ENCODE measurements around the gene CSMD2. TPM values are rescaled to one million over a fixed set of nuclear protein-coding genes. Genes with fewer than 3 reads are reported as not detected.

CSMD2 gene
- polyA plus RNA-seq, 1 experiment: 2.3 TPM

GRCh38 chr1:33740040-33740744 is 424.8 kb downstream of the CSMD2 start:
- POLR2A ChIA-PET: no interaction called here
- CTCF ChIA-PET: no interaction called here
- no peak overlapping the region for H3K27ac ChIP-seq (ENCODE audit: low read depth, low read length)

GRCh38 chr1:33738976-33739375 is 426.1 kb downstream of the CSMD2 start:
- ChIA-PET POLR2A (no interaction called here), CTCF (interaction anchor here (2.4 kb wide), 1 partner anchor 424 kb away, joined by 6 read pairs; no protein-coding TSS in a partner anchor)
- H3K4me3 ChIP-seq (ENCODE audit: low read depth, low read length): no peak overlapping the region
- no peak for DNase-seq (ENCODE audit: low read depth, low spot score)
- no peak for TF ChIP-seq CTCF (IDR thresholded peaks at IDR 0.05; ENCODE audit: low read depth, low read length)
- H3K27ac ChIP-seq (ENCODE audit: low read depth, low read length): no peak overlapping the region
- no peaks in the 10 kb centered on the region for H3K9me3 ChIP-seq (ENCODE audit: control insufficient read depth, insufficient read depth, low read length)
- no peaks in the 10 kb centered on the region for H3K27me3 ChIP-seq (ENCODE audit: control insufficient read depth, insufficient read depth, low read length)

More at GRCh38 chr1:33740040-33740744, 424.8 kb downstream of the CSMD2 start:
- H3K9me3 ChIP-seq (ENCODE audit: control insufficient read depth, insufficient read depth, low read length): no peaks in the 10 kb centered on the region
- peak; percentile 16; the same call in 1 of the 2 replicates for TF ChIP-seq CTCF (IDR thresholded peaks at IDR 0.05; ENCODE audit: low read depth, low read length)
- DNase-seq (ENCODE audit: low read depth, low spot score): no peak
- no peaks in the 10 kb centered on the region for H3K27me3 ChIP-seq (ENCODE audit: control insufficient read depth, insufficient read depth, low read length)
- H3K4me3 ChIP-seq (ENCODE audit: low read depth, low read length): no peak overlapping the region

- Histone ChIP-seq H3K27ac (ENCODE audit: low read depth, low read length) (no peak overlapping the region), H3K9me3 (ENCODE audit: control insufficient read depth, insufficient read depth, low read length) (no peaks in the 10 kb centered on the region), H3K27me3 (ENCODE audit: control insufficient read depth, insufficient read depth, low read length) (no peaks in the 10 kb centered on the region), H3K4me3 (ENCODE audit: low read depth, low read length) (no peak overlapping the region)
- no peak for TF ChIP-seq CTCF (IDR thresholded peaks at IDR 0.05; ENCODE audit: low read depth, low read length)
- ChIA-PET POLR2A (no interaction called here), CTCF (interaction anchor here (1.0 to 2.4 kb wide), 2 partner anchors 275 to 425 kb away, joined by 3 to 6 read pairs; no protein-coding TSS in a partner anchor)
- DNase-seq (ENCODE audit: low read depth, low spot score): no peak
Observed at GRCh38 chr1:33738536-33738935, 426.5 kb downstream of the CSMD2 start.

- no peak for DNase-seq (ENCODE audit: low read depth, low spot score)
- Histone ChIP-seq H3K27me3 (ENCODE audit: control insufficient read depth, insufficient read depth, low read length) (no peaks in the 10 kb centered on the region), H3K4me3 (ENCODE audit: low read depth, low read length) (no peak overlapping the region), H3K27ac (ENCODE audit: low read depth, low read length) (no peak overlapping the region), H3K9me3 (ENCODE audit: control insufficient read depth, insufficient read depth, low read length) (no peaks in the 10 kb centered on the region)
- ChIA-PET CTCF (interaction anchor here (0.7 to 1.7 kb wide), 8 partner anchors 16 to 1954 kb away, joined by 3 to 5 read pairs (median 4); no protein-coding TSS in a partner anchor), POLR2A (no interaction called here)
- TF ChIP-seq CTCF (IDR thresholded peaks at IDR 0.05; ENCODE audit: low read depth, low read length): no peak
Observed at GRCh38 chr1:33736496-33736895, 428.5 kb downstream of the CSMD2 start.

- TF ChIP-seq CTCF (IDR thresholded peaks at IDR 0.05; ENCODE audit: low read depth, low read length): peak; percentile 47
- ChIA-PET POLR2A (interaction anchor here (0.5 to 0.9 kb wide), 2 partner anchors 29 to 428 kb away, joined by 3 to 5 read pairs; no protein-coding TSS in a partner anchor), CTCF (interaction anchor here (0.7 to 2.4 kb wide), 21 partner anchors 9 to 1955 kb away, joined by 3 to 32 read pairs (median 4); no protein-coding TSS in a partner anchor)
- no peak for DNase-seq (ENCODE audit: low read depth, low spot score)
- Histone ChIP-seq H3K27ac (ENCODE audit: low read depth, low read length) (no peak overlapping the region), H3K27me3 (ENCODE audit: control insufficient read depth, insufficient read depth, low read length) (no peaks in the 10 kb centered on the region), H3K9me3 (ENCODE audit: control insufficient read depth, insufficient read depth, low read length) (no peaks in the 10 kb centered on the region), H3K4me3 (ENCODE audit: low read depth, low read length) (no peak overlapping the region)
Observed at GRCh38 chr1:33735624-33736023, 429.4 kb downstream of the CSMD2 start.
